GM21367 (cell line): ENCODE measurements around the gene RDH11.

ENCODE experiments used
- ATAC-seq: cut with Tn5 transposase; IDR thresholded peaks from one replicate; pipeline ENCODE4 v1.9.1; 2021; ENCODE audit not compliant: unreplicated experiment

The RDH11 gene

GRCh38 chr14:67650694-67651093, 44.9 kb downstream of the RDH11 start:
- ATAC-seq, result no peak

DNA sequence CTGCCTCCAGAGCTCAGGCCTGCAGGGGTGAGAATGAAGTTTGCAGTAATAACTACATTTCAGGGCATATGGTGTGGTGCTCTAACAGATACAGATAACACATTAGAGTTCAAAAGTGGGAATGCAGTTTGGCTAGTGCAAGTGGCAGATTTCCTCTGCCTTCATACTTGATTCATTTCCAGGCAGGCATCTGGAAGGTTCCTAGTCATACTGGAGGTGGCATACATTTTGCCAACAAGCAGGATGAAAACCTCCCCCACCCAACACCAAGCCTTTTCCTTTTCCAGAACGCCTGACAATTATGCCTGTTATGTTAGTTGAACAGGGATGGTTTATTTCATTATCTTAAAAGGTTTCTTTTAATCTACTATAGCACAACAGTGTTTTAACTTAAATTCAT, 45.4 kb downstream of the RDH11 start:
- ATAC-seq, result no peak

DNA sequence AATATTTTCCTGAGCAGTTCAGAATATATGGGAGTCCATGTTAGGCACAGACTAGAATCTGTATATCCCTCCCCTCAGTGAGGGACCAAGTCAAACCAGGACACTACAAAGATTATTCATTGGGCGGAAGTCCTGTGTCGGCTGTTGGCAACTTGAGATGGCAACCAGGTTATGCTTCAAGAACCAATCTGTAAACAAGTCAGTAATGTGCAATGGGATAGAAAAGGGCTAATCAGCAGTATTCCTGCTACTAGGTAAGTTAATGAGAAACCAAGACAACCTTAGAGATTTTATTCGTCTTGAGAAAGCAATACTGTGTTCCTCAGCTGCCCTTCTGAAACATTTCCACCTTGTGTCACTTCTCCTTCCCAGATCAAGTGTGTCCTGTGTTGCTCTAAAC, 49.4 kb downstream of the RDH11 start:
- no peak for ATAC-seq

DNA sequence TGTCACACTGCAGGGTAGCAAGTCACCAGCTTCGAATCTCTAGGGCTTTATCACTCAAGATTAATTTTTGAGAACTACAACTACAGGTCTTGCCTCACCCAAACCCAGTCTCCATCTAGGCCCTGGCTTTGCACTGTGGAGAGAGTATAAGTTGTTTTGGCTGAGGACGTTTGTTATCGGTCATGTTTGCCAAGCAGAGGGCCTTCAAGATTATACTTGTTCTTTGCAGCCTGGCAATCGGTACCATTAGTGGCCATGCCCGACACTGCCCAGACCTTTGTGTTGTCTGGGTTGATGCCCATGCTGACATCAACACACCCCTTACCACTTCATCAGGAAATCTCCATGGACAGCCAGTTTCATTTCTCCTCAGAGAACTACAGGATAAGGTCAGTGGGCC, 50.1 kb downstream of the RDH11 start:
- ATAC-seq, result no peak

GRCh38 chr14:67644428-67644827, 51.1 kb downstream of the RDH11 start:
- ATAC-seq, result no peak

GRCh38 chr14:67643713-67644112, 51.9 kb downstream of the RDH11 start:
- ATAC-seq, result no peak

- no peak for ATAC-seq
Measured at GRCh38 chr14:67641902-67642749, 53.4 kb downstream of the RDH11 start.

DNA sequence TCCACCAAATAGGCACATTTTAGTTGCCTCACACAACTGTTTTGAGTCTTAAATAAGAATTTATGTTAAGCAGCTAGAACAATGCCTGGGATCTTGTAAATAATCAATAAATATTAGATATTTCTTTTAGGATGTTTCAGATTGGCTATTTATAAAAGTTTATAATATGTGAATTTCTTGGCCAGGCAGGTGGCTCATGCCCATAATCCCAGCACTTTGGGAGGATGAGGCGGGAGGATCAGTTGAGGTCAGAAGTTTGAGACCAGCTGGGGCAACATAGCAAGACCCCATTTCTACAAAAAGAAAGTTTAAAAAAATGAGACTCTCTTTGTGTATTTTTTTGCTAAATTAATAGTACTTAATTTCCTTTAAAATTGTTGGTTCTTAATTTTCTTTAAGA, 54.1 kb downstream of the RDH11 start:
- no peak for ATAC-seq

GRCh38 chr14:67638642-67639041, 56.9 kb downstream of the RDH11 start:
- ATAC-seq, result no peak

DNA sequence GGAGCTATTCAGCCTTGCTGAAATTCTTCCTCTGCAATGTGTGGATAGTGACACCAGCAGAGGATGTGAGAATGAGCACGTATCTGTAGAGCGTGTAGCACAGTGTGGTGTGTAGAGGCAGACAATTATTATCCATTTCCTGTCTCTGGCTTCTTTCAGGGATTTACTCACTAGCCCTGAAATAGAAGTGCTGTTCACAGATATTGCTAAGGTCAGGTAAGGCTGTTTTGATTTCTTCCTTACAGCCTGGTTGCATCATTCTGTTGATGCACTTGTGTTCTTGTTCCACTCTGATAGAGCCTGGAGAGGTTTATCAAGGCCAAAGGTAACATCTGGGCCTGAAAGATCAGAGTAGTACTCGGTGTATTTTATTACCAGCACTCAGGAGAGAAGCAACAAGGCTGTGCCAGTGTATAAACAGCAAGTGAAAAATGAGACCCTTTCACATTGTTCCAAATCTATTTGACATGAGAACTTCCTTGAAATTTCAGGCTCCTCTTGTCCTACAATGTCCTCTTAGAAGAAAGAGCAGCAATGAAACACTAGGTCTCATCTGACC, 59.1 kb downstream of the RDH11 start:
- no peak for ATAC-seq

DNA sequence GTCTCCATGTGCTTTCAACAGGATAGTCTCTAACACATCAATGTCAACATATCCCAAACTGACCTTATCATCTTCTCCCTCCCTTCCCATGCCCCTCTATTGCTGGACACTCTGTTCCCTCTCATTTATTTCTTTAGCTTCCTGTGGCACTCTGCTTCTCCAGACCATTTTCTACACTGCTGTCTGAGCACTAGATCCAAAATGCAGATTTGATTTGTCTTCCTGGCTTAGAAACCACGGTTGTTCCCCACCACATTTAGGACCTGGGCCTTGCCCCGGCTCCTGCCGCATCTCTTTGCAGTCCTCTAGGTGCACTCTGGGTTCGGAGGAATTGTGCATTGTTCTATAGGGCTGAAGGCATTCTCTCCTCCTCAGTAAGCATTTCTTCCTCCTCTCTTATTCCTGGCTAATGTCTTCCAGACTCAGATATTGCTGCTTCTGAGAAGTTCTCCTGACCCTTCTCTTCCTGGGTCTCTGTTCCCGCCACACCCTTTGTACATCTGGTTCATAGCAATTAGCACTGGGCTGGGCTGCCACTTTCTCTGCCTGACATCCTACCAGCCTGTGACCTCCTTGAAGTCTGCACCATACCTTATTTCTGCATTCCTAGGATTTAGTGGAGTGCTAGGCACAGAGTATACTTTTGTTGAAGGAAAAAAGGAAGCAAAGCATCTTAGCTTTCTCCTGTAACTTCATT, 62.0 kb downstream of the RDH11 start:
- no peak for ATAC-seq

- no peak for ATAC-seq
Measured at GRCh38 chr14:67630938-67631337, 64.6 kb downstream of the RDH11 start.

GRCh38 chr14:67630186-67630585, 65.4 kb downstream of the RDH11 start:
- ATAC-seq, result no peak

- no peak for ATAC-seq
Measured at GRCh38 chr14:67627519-67627918, 68.0 kb downstream of the RDH11 start.
